B cell (primary cell): ENCODE results near the gene JMJD1C. TPM values are rescaled to one million over a fixed set of nuclear protein-coding genes. Genes with fewer than 3 reads are reported as not detected.

Experiments
- ATAC-seq: fragments of 200-7000 bp; cut with Tn5 transposase; one replicate; pipeline ENCODE4 v1.10.0; 2021; ENCODE audit warnings: low read depth, mild to moderate bottlenecking, moderate number of reproducible peaks, moderate library complexity
- CTCF ChIA-PET: fragments of 350-600 bp; sonication (Branson Sonifier 250); formaldehyde crosslinking; loops from one replicate; lab custom pipeline; 2021; ENCODE audit warnings: antibody characterized with exemption, inconsistent platforms; lab: Charles Lee
- POLR2A ChIA-PET: fragments of 350-600 bp; sonication (Branson Sonifier 250); formaldehyde crosslinking; loops from one replicate; lab custom pipeline; 2021; ENCODE audit warnings: antibody characterized with exemption; lab: Charles Lee
- DNase-seq: peaks from one replicate; pipeline ENCODE4 v3.0.0; 2013
- H2AFZ ChIP-seq: 2 replicates; pipeline ENCODE4 v1.6.1; 2012; ENCODE audit warnings: mild to moderate bottlenecking, low read depth, low read length; ENCODE audit not compliant: insufficient read depth, poor library complexity, severe bottlenecking
- H3K27ac ChIP-seq, 2 donors: 1 replicate in 1 of 2; 2 replicates in 1 of 2; pipeline ENCODE4 v1.5.1; 2012 to 2013; ENCODE audit warnings: low read length in 2 of 2, mild to moderate bottlenecking in 2 of 2, moderate library complexity in 1 of 2
- H3K27me3 ChIP-seq, 4 experiments: fragments of 200-600 bp in 1 of 4; sonication (generic) in 1 of 4; replicated peaks in 1 of 4; 1 replicate in 2 of 4; 2 replicates in 2 of 4; pipeline versions ENCODE4 v1.6.1 to v1.7.0; 2013 to 2016; ENCODE audit warnings: low read length in 3 of 4, mild to moderate bottlenecking in 2 of 4, mixed read lengths in 1 of 4, moderate library complexity in 1 of 4; ENCODE audit not compliant: insufficient read depth in 4 of 4, control insufficient read depth in 3 of 4; ENCODE audit errors: control extremely low read depth in 1 of 4
- H3K36me3 ChIP-seq, 2 experiments: replicated peaks in 1 of 2; 1 replicate in 1 of 2; 2 replicates in 1 of 2; pipeline versions ENCODE4 v1.6.1 to v1.7.1; 2013; ENCODE audit warnings: low read length in 1 of 2; ENCODE audit not compliant: insufficient read depth in 2 of 2, control insufficient read depth in 1 of 2; ENCODE audit errors: control extremely low read depth in 1 of 2, extremely low read depth in 1 of 2
- H3K4me1 ChIP-seq, 2 donors: fragments of 200-600 bp in 1 of 2; sonication (generic) in 1 of 2; 1 replicate in 1 of 2; 2 replicates in 1 of 2; pipeline versions ENCODE4 v1.5.1 to v1.6.1; 2013 to 2017; ENCODE audit warnings: low read length in 2 of 2; ENCODE audit not compliant: control insufficient read depth in 2 of 2, insufficient read depth in 2 of 2
- H3K4me2 ChIP-seq: replicated peaks from 2 replicates; pipeline ENCODE3; 2012; ENCODE audit warnings: mild to moderate bottlenecking, low read depth, low read length; ENCODE audit not compliant: poor library complexity, severe bottlenecking
- H3K4me3 ChIP-seq, 5 experiments: fragments of 200-600 bp in 1 of 5; sonication (generic) in 1 of 5; 1 replicate in 3 of 5; 2 replicates in 2 of 5; pipeline versions ENCODE4 v1.5.1 to v1.7.0; 2011 to 2016; ENCODE audit warnings: low read length in 4 of 5, mild to moderate bottlenecking in 4 of 5, low read depth in 2 of 5, control low read depth in 1 of 5, moderate library complexity in 1 of 5; ENCODE audit not compliant: insufficient read depth in 1 of 5; ENCODE audit errors: control extremely low read depth in 1 of 5, extremely low read depth in 1 of 5
- H3K79me2 ChIP-seq: fragments of 200-600 bp; sonication (generic); one replicate; pipeline ENCODE4 v1.6.0; 2016; ENCODE audit warnings: low read length; ENCODE audit not compliant: control insufficient read depth, insufficient read depth
- H3K9ac ChIP-seq: fragments of 200-600 bp; sonication (generic); 2 replicates; pipeline ENCODE4 v1.6.1; 2017; ENCODE audit warnings: mild to moderate bottlenecking, low read length, moderate library complexity
- H3K9me3 ChIP-seq, 3 donors: one replicate each; pipeline versions ENCODE4 v1.6.1 to v1.7.1; 2013; ENCODE audit warnings: low read length in 2 of 3; ENCODE audit not compliant: control insufficient read depth in 2 of 3, insufficient read depth in 1 of 3; ENCODE audit errors: control extremely low read depth in 1 of 3
- H4K20me1 ChIP-seq: 2 replicates; pipeline ENCODE4 v1.6.0; 2012; ENCODE audit warnings: mild to moderate bottlenecking, low read length; ENCODE audit not compliant: insufficient read depth, control insufficient read depth, poor library complexity, severe bottlenecking
- H3K27ac Mint-ChIP-seq: one replicate; pipeline ENCODE4 v1.8.0; 2021; ENCODE audit warnings: mixed read lengths
- H3K27me3 Mint-ChIP-seq: one replicate; pipeline ENCODE4 v1.8.0; 2021; ENCODE audit warnings: mixed read lengths
- H3K4me1 Mint-ChIP-seq: one replicate; pipeline ENCODE4 v1.8.0; 2021; ENCODE audit warnings: mixed read lengths
- H3K4me3 Mint-ChIP-seq: one replicate; pipeline ENCODE4 v1.8.0; 2021; ENCODE audit warnings: mixed read lengths
- H3K9me3 Mint-ChIP-seq: one replicate; pipeline ENCODE4 v1.8.0; 2022; ENCODE audit warnings: mixed read lengths; ENCODE audit not compliant: insufficient read depth
- EZH2 ChIP-seq: IDR thresholded peaks from 2 replicates; pipeline ENCODE4 v1.6.1; 2012; ENCODE audit warnings: borderline replicate concordance, low read depth, mild to moderate bottlenecking, moderate library complexity, low read length; ENCODE audit not compliant: insufficient read depth, poor library complexity, severe bottlenecking
- WGBS: methylation state at CpG from one replicate; pipeline ENCODE4 v1.1.5; 2013; ENCODE audit warnings: missing lambda C conversion rate; ENCODE audit not compliant: insufficient coverage; 5-methylcytosine and 5-hydroxymethylcytosine counted together
- intact Hi-C: fragments of 100-400 bp; cut with micrococcal nuclease; formaldehyde crosslinking; loops from one replicate; pipeline ENCODE4 v1.10.0; 2022
- polyA plus RNA-seq: library from polyadenylated mRNA; depleted of rRNA; stranded (reverse); fragments of >200 nt; gene quantifications from 2 replicates; pipeline ENCODE4 v1.2.3, GENCODE V29; 2012
- total RNA-seq, 2 donors: library from RNA; stranded (reverse); fragments of 120-200 nt in 1 of 2; gene quantifications; 1 replicate in 1 of 2; 2 replicates in 1 of 2; pipeline versions ENCODE4 v1.2.3 to v1.2.4, GENCODE V29; 2013 to 2022
- TF ChIP-seq, protein P1 (sequence below): fragments of 200-600 bp; IDR thresholded peaks from one replicate; pipeline ENCODE4 v1.8.0; 2022; ENCODE audit warnings: antibody characterized with exemption, mild to moderate bottlenecking

Gene JMJD1C
- total and polyA plus RNA-seq, 2 donors (not counting 1 experiment from before 2014, with no cell fraction given) = 81.8 to 235 TPM

DNA sequence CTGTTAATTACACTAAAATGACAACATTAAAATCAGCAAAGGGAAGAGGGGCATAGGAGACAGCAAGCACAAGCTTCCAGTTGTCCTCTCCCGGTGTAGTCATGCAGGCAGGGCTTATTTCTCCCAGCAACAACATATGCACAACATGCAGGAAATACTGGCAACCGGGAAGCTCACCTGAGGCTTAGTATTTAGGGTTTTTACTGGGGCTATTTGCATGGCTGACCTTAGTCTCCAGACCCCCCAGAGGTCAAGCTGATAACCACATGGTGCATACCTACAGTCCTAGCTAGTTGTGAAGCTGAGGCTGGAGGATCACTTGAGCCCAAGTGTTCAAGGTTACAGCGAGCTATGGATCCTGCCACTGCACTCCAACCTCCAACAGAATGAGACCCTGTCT is 12.8 kb upstream of the JMJD1C start:
- Histone ChIP-seq H3K27ac (no peak overlapping the region), H3K27me3 (no peaks in the 10 kb centered on the region), H3K9ac (no peak overlapping the region), H3K79me2 (peaks cover 48% of the 10 kb centered on the region), H3K4me2 (no peak overlapping the region), H3K36me3 (no peaks in the 10 kb centered on the region), H4K20me1 (peaks cover 21% of the 10 kb centered on the region), H3K9me3 (no peaks in the 10 kb centered on the region), H3K4me3 (no peak overlapping the region), H2AFZ (no peak overlapping the region), H3K4me1 (no peaks in the 10 kb centered on the region)
- TF ChIP-seq EZH2 = no peak
- intact Hi-C loops = no loop called here
- ChIA-PET CTCF (interaction anchor here (2.3 kb wide), 1 partner anchor 13 kb away, joined by 5 read pairs; the partner anchor contains the start of gene JMJD1C), POLR2A (no interaction called here)
- no peak for ATAC-seq
- Mint-ChIP-seq H3K4me1 (peaks cover 18% of the 10 kb centered on the region), H3K27me3 (no peaks in the 10 kb centered on the region), H3K4me3 (no peak overlapping the region), H3K27ac (no peak overlapping the region), H3K9me3 (no peaks in the 10 kb centered on the region)
- DNase-seq = no peak
- whole genome bisulfite sequencing = no CpG with 5 or more reads among the region's 3 CpGs

DNA sequence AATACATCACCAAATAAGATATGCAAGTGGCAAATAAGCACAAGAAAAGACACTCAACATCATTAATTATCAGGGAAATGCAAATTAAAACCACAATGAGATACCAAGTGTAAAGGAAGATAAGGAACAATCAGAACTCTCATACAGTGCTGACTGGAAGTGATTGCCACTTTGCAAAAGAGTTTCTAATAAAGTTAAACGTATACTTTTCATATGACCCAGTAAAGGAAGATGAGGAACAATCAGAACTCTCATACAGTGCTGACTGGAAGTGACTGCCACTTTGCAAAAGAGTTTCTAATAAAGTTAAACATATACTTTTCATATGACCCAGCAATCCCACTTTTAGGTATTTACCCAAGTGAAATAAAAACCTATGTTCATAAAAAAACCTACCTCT is 12.2 kb upstream of the JMJD1C start:
- POLR2A ChIA-PET = no interaction called here
- ATAC-seq = no peak
- Mint-ChIP-seq H3K4me3 (no peak overlapping the region), H3K9me3 (no peaks in the 10 kb centered on the region), H3K4me1 (peaks cover 18% of the 10 kb centered on the region), H3K27ac (no peak overlapping the region), H3K27me3 (no peaks in the 10 kb centered on the region)
- H3K9ac ChIP-seq = no peak overlapping the region
- no peak for DNase-seq
- no peaks in the 10 kb centered on the region for H3K36me3 ChIP-seq
- peaks cover 53% of the 10 kb centered on the region for H3K79me2 ChIP-seq
- TF ChIP-seq, protein P1, sequence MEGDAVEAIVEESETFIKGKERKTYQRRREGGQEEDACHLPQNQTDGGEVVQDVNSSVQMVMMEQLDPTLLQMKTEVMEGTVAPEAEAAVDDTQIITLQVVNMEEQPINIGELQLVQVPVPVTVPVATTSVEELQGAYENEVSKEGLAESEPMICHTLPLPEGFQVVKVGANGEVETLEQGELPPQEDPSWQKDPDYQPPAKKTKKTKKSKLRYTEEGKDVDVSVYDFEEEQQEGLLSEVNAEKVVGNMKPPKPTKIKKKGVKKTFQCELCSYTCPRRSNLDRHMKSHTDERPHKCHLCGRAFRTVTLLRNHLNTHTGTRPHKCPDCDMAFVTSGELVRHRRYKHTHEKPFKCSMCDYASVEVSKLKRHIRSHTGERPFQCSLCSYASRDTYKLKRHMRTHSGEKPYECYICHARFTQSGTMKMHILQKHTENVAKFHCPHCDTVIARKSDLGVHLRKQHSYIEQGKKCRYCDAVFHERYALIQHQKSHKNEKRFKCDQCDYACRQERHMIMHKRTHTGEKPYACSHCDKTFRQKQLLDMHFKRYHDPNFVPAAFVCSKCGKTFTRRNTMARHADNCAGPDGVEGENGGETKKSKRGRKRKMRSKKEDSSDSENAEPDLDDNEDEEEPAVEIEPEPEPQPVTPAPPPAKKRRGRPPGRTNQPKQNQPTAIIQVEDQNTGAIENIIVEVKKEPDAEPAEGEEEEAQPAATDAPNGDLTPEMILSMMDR = no peak
- no peak for TF ChIP-seq EZH2
- no peaks in the 10 kb centered on the region for H3K4me1 ChIP-seq
- no peaks in the 10 kb centered on the region for H3K9me3 ChIP-seq
- H3K27ac ChIP-seq = no peak overlapping the region
- peaks cover 21% of the 10 kb centered on the region for H4K20me1 ChIP-seq
- no peak overlapping the region for H2AFZ ChIP-seq
- CTCF ChIA-PET = interaction anchor here (2.3 kb wide), 1 partner anchor 12 kb away, joined by 5 read pairs; the partner anchor contains the start of gene JMJD1C
- no peaks in the 10 kb centered on the region for H3K27me3 ChIP-seq
- intact Hi-C loops = no loop called here
- no CpG with 5 or more reads among the region's 1 CpG for whole genome bisulfite sequencing
- no peak overlapping the region for H3K4me2 ChIP-seq
- H3K4me3 ChIP-seq = no peak overlapping the region
